TTC549 (cell line): Measurements from ENCODE around the gene PHLPP1.

Source experiments
- FAIRE-seq: peaks from 2 replicates; lab custom pipeline; 2012; peaks lifted over from hg19 to GRCh38; lab: Jason Lieb, UNC

Gene PHLPP1

GRCh38 chr18:62987055-62987830, 271.9 kb downstream of the PHLPP1 start:
- no peak for FAIRE-seq

GRCh38 chr18:62987859-62988258, 272.5 kb downstream of the PHLPP1 start:
- FAIRE-seq: no peak

GRCh38 chr18:62988471-62988870, 273.1 kb downstream of the PHLPP1 start:
- FAIRE-seq: no peak

GRCh38 chr18:62989195-62989594, 273.9 kb downstream of the PHLPP1 start:
- FAIRE-seq: no peak

- FAIRE-seq: no peak
These were observed 275.3 kb downstream of the PHLPP1 start for GRCh38 chr18:62990653-62991052.

- no peak for FAIRE-seq
These were observed 276.0 kb downstream of the PHLPP1 start for GRCh38 chr18:62991389-62991788.

GRCh38 chr18:62991959-62992358, 276.6 kb downstream of the PHLPP1 start:
- FAIRE-seq: no peak

GRCh38 chr18:62992877-62993365, 277.6 kb downstream of the PHLPP1 start:
- no peak for FAIRE-seq

- no peak for FAIRE-seq
These were observed 281.2 kb downstream of the PHLPP1 start for GRCh38 chr18:62996566-62996965.

GRCh38 chr18:62997076-62997475, 281.7 kb downstream of the PHLPP1 start:
- no peak for FAIRE-seq

GRCh38 chr18:62998443-62998842, 283.1 kb downstream of the PHLPP1 start:
- no peak for FAIRE-seq

GRCh38 chr18:62999392-62999791, 284.1 kb downstream of the PHLPP1 start:
- no peak for FAIRE-seq

- no peak for FAIRE-seq
These were observed 284.6 kb downstream of the PHLPP1 start for GRCh38 chr18:62999921-63000320.

- no peak for FAIRE-seq
These were observed 285.5 kb downstream of the PHLPP1 start for GRCh38 chr18:63000839-63001238.

GRCh38 chr18:63001861-63002260, 286.5 kb downstream of the PHLPP1 start:
- no peak for FAIRE-seq

- no peak for FAIRE-seq
These were observed 287.0 kb downstream of the PHLPP1 start for GRCh38 chr18:63002305-63002704.

- no peak for FAIRE-seq
These were observed 287.6 kb downstream of the PHLPP1 start for GRCh38 chr18:63002803-63003445.

GRCh38 chr18:63003899-63004298, 288.6 kb downstream of the PHLPP1 start:
- no peak for FAIRE-seq

- FAIRE-seq: no peak
These were observed 289.2 kb downstream of the PHLPP1 start for GRCh38 chr18:63004466-63005089.

- no peak for FAIRE-seq
These were observed 290.0 kb downstream of the PHLPP1 start for GRCh38 chr18:63005306-63005705.

- no peak for FAIRE-seq
These were observed 291.9 kb downstream of the PHLPP1 start for GRCh38 chr18:63007231-63007630.

GRCh38 chr18:63016270-63016669, 300.9 kb downstream of the PHLPP1 start:
- peak; percentile 84 for FAIRE-seq

- FAIRE-seq: no peak
These were observed 301.7 kb downstream of the PHLPP1 start for GRCh38 chr18:63017076-63017475.
